Lower lobe of right lung (tissue), 2 donors: ENCODE measurements around the gene ALDH1A1. TPM values are rescaled to one million over a fixed set of nuclear protein-coding genes. Genes with fewer than 3 reads are reported as not detected.

Experiments
- ATAC-seq, 2 donors: fragments of 200-7000 bp; cut with Tn5 transposase; one replicate each; pipeline ENCODE4 v1.9.1; 2020 to 2022; ENCODE audit warnings: mild to moderate bottlenecking in 2 of 2, moderate library complexity in 2 of 2
- DNase-seq: peaks from one replicate; pipeline ENCODE4 v3.0.0-alpha.2; 2020
- H3K27ac ChIP-seq: fragments of 200-600 bp; one replicate; pipeline ENCODE4 v1.8.0; 2022
- H3K27me3 ChIP-seq: fragments of 200-600 bp; one replicate; pipeline ENCODE4 v1.8.0; 2022; ENCODE audit warnings: low read depth
- H3K36me3 ChIP-seq: fragments of 200-600 bp; one replicate; pipeline ENCODE4 v1.8.0; 2022; ENCODE audit warnings: mild to moderate bottlenecking
- H3K4me1 ChIP-seq: fragments of 200-600 bp; one replicate; pipeline ENCODE4 v1.8.0; 2022
- H3K4me3 ChIP-seq: fragments of 200-600 bp; one replicate; pipeline ENCODE4 v1.8.0; 2022; ENCODE audit warnings: mild to moderate bottlenecking
- H3K9me3 ChIP-seq: fragments of 200-600 bp; one replicate; pipeline ENCODE4 v1.8.0; 2022
- intact Hi-C: fragments of 100-400 bp; cut with DNase I; formaldehyde crosslinking; loops from one replicate; pipeline ENCODE4 v1.11.0; 2022
- total RNA-seq: library from RNA; stranded (reverse); fragmentation: NEBNext Ultra II Directional; extraction: Animal tissue kit (Norgen Biotek cat#: 25700); gene quantifications from one replicate; pipeline ENCODE4 v1.2.1, GENCODE V29; 2021
- TF ChIP-seq, protein P1 (sequence below): fragments of 200-600 bp; IDR thresholded peaks from one replicate; pipeline ENCODE4 v1.8.0; 2022; ENCODE audit warnings: antibody characterized with exemption, mild to moderate bottlenecking
- donor health status: DM: no; HTN: yes; CAD: no; lungs with severe emphysema.

The ALDH1A1 gene
- total RNA-seq, 1 donor from 2014 or later, result 238 TPM

DNA sequence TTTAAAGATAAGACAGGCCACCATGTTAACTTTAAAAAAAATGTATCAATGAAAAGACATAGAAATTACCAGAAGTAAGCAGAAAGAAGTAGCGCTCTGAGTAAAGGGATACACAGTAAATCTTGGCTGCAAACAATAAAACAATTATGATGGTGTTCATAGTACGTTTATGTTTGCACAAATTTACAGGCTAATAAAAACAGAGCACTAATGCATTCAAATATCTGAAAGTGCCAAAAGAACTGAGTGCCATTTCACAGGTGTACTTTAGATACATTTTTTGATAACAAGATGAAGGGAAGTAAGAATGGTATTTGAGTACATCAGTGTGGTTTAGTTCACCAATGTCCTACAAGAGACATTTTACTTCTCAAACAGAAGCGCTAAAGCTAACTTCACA lies 32.9 kb upstream of the ALDH1A1 start:
- ATAC-seq, result no peak

DNA sequence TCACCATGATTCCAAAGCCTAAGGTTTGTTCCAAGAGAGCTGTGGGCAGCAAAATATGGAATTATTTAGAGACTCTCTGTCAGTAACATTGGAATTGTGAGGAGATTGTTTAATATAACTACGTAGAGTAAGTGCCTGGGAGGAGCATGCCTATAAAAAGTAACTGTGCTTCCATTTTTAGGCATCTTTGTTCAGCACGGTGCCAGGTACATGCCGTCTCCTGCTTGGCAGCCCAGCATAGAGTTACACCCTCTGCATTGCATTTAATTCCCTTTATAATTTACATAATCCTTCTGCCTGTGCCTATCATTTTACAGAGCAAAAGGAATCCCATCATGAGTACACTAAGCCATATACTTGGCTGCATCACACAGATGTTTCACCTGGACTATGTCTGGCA lies 32.1 kb upstream of the ALDH1A1 start:
- Histone ChIP-seq H3K4me3 (no peak overlapping the region), H3K27me3 (no peaks in the 10 kb centered on the region), H3K9me3 (no peaks in the 10 kb centered on the region), H3K36me3 (no peaks in the 10 kb centered on the region), H3K27ac (no peak overlapping the region), H3K4me1 (no peaks in the 10 kb centered on the region)
- intact Hi-C loops, result no loop called here
- ATAC-seq (no peak), DNase-seq (no peak)
- TF ChIP-seq, protein P1, sequence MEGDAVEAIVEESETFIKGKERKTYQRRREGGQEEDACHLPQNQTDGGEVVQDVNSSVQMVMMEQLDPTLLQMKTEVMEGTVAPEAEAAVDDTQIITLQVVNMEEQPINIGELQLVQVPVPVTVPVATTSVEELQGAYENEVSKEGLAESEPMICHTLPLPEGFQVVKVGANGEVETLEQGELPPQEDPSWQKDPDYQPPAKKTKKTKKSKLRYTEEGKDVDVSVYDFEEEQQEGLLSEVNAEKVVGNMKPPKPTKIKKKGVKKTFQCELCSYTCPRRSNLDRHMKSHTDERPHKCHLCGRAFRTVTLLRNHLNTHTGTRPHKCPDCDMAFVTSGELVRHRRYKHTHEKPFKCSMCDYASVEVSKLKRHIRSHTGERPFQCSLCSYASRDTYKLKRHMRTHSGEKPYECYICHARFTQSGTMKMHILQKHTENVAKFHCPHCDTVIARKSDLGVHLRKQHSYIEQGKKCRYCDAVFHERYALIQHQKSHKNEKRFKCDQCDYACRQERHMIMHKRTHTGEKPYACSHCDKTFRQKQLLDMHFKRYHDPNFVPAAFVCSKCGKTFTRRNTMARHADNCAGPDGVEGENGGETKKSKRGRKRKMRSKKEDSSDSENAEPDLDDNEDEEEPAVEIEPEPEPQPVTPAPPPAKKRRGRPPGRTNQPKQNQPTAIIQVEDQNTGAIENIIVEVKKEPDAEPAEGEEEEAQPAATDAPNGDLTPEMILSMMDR, result no peak

More for the DNA sequence above, 32.9 kb upstream of the ALDH1A1 start:
- no peak for DNase-seq
- no peaks in the 10 kb centered on the region for H3K9me3 ChIP-seq
- intact Hi-C loops, result no loop called here
- no peaks in the 10 kb centered on the region for H3K4me1 ChIP-seq
- H3K27ac ChIP-seq, result no peak overlapping the region
- TF ChIP-seq, protein P1, result no peak
- no peaks in the 10 kb centered on the region for H3K27me3 ChIP-seq
- H3K4me3 ChIP-seq, result no peak overlapping the region
- no peaks in the 10 kb centered on the region for H3K36me3 ChIP-seq

DNA sequence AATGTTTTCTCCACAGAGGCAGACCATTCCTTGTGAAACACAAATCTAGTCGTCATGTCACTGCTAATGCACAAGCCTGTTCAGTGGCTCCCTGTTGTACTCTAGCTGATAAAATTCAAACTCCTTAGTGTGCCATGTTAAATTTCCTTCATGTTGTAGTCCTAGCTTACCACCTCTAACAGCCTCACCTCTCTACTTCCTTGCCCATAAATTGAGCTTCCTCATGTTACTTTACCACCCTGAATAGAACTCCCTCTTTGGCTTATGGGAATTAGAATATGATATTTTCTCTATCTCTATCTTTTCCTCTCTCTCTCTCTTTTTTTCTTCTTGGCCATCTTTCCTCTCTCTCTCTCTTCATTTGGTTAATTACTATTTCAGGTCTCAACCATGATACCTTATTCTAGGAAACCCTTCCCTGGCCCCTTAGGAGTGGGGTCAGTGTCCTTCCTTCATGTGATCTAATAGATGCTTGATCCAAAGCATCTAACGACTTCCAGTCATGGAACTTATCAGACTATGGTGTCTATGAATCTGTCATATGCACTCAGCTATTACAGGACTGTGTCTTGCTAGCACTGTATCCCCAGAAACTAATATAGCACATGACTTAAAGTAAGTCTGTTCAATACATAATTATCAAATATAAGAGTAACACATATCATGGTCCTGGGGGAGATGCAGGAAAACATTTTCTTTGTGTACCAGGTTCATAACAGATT lies 31.5 kb upstream of the ALDH1A1 start:
- Histone ChIP-seq H3K36me3 (no peaks in the 10 kb centered on the region), H3K4me1 (no peaks in the 10 kb centered on the region), H3K9me3 (no peaks in the 10 kb centered on the region), H3K27me3 (no peaks in the 10 kb centered on the region), H3K27ac (no peak overlapping the region), H3K4me3 (no peak overlapping the region)
- DNase-seq (no peak), ATAC-seq (no peak)
- TF ChIP-seq, protein P1, result no peak
- intact Hi-C loops, result no loop called here

DNA sequence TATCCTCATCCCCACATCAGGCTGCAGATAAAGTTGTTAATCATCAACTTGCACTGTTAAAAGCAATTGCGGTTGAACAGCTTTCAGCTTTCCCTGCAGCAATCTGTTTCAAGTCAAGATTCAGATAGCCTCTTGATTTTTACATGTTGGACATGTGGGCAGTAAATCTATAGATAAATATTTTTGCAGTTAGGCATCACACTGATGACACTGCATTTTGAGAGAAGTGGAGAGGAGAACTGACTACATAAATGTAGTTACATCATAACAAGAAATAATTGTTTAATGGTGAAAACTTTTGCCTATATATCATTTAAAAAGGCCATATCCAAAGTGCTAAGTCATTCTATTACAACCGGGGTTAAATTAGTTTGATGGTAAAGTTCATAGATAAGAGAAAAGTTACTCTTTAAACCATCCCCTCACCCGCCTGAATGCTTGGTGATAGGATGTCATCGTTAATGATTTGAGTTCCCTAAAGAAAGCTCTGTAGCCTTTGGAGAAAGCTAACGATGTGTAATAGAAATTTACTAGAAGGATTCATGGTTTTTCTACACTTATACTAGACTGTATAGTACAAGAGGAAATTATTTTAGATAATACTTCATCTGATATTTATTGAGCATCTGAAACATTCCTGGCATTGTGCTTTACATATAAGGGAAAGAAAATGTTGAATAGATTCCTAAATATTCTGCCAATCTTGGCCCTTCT lies 30.8 kb upstream of the ALDH1A1 start:
- TF ChIP-seq, protein P1, result no peak
- Histone ChIP-seq H3K9me3 (no peaks in the 10 kb centered on the region), H3K4me1 (no peaks in the 10 kb centered on the region), H3K36me3 (no peaks in the 10 kb centered on the region), H3K27me3 (no peaks in the 10 kb centered on the region), H3K27ac (no peak overlapping the region), H3K4me3 (no peak overlapping the region)
- intact Hi-C loops, result no loop called here
- no peak for DNase-seq
- ATAC-seq, result no peak

DNA sequence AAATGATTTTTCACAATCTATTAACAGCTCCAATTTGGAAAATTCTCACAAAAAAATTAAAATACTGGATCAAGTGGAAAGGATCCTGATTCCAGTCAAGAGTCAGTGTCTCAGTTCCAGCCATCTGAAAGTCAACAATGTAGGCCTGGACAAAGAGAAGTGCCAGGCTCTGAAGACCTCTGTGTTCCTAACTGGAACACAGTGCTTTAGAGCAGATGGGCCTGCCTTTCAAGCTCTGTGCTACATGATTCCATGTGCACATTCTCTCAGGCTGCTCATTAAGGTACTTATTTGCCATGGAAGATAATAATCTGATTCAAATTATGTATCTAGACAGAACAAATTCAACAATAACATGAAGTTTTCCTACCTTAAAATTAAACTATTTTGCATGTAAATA lies 30.2 kb upstream of the ALDH1A1 start:
- Histone ChIP-seq H3K36me3 (no peaks in the 10 kb centered on the region), H3K27me3 (no peaks in the 10 kb centered on the region), H3K4me3 (no peak overlapping the region), H3K27ac (no peak overlapping the region), H3K4me1 (no peaks in the 10 kb centered on the region), H3K9me3 (no peaks in the 10 kb centered on the region)
- intact Hi-C loops, result no loop called here
- ATAC-seq (no peak), DNase-seq (no peak)
- TF ChIP-seq, protein P1, result no peak
